Adrenal gland (tissue), 5 donors: ENCODE data around the gene SIDT1.

ENCODE experiments used
- CTCF ChIP-seq, 6 experiments: fragments of 450-650 bp in 4 of 6; fragments of 200-600 bp in 2 of 6; sonication (generic) in 1 of 6; IDR thresholded peaks; 1 replicate in 5 of 6; 2 replicates in 1 of 6; pipeline versions ENCODE4 v1.5.1 to v1.8.0; 2016 to 2021; ENCODE audit warnings: antibody characterized with exemption in 6 of 6, mild to moderate bottlenecking in 2 of 6, moderate library complexity in 1 of 6
- POLR2A ChIP-seq, 2 donors: fragments of 450-650 bp; IDR thresholded peaks; one replicate each; pipeline ENCODE4 v1.6.1; 2017; ENCODE audit warnings: antibody characterized with exemption in 2 of 2, mild to moderate bottlenecking in 2 of 2, moderate library complexity in 1 of 2
- donor health status: DM: no; HTN: no; CAD: no.

- TF ChIP-seq CTCF (IDR thresholded peaks at IDR 0.05) (no peak), POLR2A (IDR thresholded peaks at IDR 0.05) (no peak)
These were observed 52.9 kb downstream of the SIDT1 start for GRCh38 chr3:113585228-113585627.
